HTR-8/SVneo (cell line): Measurements from ENCODE around the gene ZNF524.

Source experiments
- DNase-seq: peaks from one replicate; pipeline ENCODE4 v3.0.0; 2011; ENCODE audit warnings: low spot score, mixed read lengths; ENCODE audit not compliant: insufficient read length
- FAIRE-seq: peaks from 2 replicates; lab custom pipeline; 2011; peaks lifted over from hg19 to GRCh38; lab: Jason Lieb, UNC

Gene ZNF524

DNA sequence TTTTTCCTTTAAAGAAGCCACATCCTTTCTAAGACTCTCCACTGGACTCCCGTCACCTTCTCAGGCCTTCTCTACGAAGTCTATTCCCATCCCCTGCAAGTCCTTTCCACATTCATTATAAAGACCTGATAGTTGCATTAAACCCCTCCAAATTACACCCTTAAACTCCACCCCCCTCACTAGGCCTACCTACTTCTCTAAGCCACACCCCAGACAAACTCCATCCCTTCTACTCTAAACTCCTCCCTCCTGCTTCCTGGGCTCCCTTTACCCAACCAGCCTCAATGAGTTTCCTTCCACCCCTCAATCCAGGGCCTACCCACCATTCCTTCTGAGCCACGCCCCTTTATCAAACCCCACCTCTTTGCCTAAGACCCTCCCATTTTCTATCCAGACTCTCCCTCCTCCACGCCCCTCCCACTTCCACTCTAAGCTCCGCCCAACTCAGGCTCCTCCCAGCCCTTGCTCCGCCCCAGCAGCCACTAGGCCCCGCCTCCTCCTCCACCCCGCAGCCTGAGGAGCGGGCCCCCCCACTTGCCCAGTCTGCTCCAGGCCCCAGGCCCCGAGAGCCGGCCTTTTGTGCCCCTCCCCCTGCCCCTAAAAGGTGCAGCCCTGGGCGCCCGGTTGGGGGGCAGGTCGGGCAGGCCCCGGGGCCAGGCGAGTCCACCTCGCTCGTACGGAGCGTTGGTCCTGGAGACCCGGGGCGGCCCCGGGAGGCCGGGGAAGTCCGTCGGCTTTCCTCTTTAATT, 1.2 kb upstream of the ZNF524 start:
- peak; percentile 79 for DNase-seq
- peak; percentile 59 for FAIRE-seq

DNA sequence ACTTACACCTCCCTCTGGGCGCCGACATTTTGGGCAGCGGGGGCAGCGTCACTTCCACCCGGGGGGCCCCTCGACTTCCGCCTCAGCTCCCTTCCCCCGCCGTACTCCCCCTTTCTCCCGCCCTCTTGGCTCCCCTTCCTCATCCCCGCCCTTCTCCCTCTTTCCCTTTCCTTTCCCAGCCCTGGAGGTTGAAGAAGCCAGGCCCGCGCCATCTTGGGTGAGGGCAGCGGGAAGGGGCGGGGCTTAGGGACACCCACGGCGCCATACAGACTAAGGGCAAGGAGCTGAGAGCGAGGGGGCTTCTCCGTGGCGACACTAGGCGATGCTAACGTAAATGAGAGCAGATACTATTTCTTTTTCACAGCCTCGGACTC, 633 bp upstream of the ZNF524 start, which contains the start of gene FIZ1:
Gene FIZ1 (minus strand): TSS at position 50 of the 374 bp plus-strand sequence. CDS start 1,652 bp downstream, outside the sequence.
- DNase-seq (peak; percentile 86), FAIRE-seq (peak; percentile 31)

DNA sequence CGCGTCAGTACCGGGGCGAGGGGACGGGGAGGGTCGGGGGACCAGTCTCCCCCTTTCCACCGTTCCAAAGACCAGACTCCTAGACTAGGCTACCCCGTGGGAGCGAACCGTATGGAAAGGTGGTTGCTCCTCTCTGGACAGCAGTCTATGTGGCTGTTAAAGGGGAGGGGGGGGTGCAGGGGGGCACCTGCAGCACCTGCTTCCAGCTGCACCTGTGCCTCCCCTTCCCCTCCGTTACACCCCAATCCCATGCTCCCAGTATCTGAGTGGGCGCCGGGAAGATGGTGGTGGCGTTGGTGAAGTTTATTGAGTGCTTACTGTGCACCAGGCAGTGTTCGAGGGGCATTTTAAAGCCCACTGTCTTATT, 557 bp downstream of the ZNF524 start:
- no peak for FAIRE-seq
- no peak for DNase-seq

DNA sequence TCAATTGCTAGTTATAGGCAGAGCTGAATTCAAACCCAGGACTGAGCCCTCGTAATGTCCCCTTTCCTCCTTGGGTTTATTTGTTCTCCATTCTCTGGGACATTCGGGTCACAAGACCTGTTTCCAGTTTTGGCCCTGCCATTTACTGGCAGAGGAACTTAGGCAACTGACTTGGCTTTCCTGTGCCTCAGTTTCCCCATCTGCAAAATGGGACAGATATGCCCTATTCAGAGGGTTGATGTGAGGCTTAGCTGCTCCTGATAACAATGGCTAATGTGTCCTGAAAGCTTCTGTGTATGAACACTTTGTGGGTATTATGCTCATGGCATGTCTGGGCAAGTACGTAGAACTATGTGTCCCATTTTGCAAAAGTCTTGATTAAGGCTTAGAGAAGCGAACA, 996 bp downstream of the ZNF524 start:
- no peak for DNase-seq
- no peak for FAIRE-seq

DNA sequence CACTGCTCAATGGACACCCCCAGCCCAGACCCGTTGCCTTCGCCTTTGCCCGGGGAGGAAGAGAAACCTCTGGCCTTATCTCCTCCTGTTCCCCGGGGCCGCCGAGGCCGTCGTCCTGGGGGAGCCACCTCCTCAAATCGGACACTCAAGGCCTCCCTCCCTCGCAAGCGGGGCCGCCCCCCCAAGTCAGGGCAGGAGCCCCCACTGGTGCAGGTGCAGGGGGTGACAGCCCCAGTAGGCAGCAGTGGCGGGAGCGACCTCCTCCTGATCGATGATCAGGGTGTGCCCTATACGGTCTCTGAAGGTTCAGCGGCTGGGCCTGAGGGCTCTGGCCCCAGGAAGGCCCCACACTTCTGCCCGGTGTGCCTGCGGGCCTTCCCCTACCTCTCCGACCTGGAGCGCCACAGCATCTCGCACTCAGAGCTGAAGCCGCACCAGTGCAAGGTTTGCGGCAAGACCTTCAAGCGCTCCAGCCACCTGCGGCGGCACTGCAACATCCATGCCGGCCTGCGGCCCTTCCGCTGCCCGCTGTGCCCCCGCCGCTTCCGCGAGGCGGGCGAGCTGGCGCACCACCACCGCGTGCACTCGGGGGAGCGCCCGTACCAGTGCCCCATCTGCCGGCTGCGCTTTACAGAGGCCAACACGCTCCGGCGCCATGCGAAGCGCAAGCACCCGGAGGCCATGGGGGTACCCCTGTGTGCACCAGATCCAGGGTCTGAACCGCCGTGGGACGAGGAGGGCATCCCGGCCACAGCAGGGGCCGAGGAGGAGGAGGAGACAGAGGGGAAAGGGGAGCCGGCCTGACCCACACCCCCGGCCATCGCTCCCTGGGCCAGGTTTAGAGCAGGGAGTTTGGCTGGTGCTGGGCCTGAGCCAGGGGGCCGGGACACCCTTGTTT, 2.3 kb downstream of the ZNF524 start:
- DNase-seq (no peak), FAIRE-seq (no peak)

DNA sequence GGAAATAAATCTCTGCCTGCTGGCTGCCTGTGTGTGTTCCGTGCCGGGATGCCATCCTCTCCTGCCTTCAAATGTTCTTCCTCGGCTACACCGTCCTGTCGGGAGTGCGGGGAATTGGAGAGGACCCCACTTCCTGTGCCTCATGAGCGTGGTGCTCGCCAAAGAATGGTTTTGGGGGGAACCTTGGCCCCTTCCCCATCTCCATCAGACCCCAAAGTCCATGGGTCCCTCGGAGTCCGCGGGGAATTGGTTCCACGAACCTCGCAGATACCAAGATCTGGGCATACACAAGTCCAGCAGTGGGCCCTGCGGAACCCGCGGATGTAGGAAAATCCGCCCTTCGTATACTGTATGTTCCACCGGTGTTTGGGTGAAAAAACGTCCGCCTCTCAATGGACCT, 3.0 kb downstream of the ZNF524 start:
- DNase-seq (no peak), FAIRE-seq (no peak)

DNA sequence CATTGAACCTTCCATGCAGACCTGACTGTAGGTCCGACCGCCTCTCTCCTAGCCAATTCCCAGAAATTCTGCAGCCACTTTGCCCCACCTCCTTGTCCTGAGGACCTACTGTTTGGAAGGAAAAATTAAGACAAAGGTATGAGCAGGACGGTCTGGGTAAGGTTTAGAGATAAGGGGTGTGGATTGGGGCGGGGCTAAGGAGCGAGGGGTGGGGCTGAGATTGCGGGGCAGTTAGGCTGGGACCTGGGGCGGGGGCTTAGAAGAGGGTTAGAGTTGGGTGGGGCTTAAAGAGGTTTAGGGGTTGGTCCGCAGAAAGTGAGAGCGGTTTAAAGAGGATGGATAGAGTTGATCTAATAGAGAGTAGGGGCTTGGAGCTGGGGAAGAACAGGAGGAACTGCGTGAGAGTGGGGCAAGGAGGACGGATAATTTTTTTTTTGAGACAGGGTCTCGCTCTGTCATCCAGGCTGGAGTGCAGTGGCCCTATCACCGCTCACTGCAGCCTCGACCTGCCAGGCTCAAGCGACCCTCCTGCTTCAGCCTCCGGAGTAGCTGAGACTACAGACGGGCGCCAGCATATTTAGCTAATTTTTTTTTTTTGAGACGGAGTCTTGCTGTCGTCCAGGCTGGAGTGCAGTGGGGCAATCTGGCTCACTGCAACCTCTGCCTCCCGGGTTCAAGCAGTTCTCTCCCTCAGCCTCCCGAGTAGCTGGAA, 3.6 kb downstream of the ZNF524 start:
- no peak for FAIRE-seq
- DNase-seq: no peak

DNA sequence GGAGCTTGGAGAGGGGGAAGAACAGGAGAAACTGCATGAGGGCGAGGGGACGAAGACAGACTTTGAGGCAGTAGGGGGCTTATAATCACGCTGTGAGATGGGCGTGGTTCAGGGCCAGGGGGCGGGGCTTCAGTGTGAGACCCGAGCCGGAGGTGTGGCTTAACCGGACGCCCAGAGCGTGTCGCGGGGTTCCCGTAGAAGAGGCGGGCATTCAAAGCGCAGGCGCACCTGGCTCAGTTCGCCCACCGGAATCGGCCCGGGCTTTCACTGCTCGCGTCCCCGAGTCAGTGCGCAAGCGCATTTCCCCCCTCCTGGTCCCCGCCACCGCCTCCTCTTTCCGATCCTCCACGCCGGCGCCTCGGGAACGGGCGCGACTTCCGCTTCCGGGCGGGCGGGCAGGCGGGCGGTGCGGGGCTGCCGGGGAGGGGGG, 5.1 kb downstream of the ZNF524 start:
- FAIRE-seq (peak; percentile 80), DNase-seq (peak; percentile 93)

DNA sequence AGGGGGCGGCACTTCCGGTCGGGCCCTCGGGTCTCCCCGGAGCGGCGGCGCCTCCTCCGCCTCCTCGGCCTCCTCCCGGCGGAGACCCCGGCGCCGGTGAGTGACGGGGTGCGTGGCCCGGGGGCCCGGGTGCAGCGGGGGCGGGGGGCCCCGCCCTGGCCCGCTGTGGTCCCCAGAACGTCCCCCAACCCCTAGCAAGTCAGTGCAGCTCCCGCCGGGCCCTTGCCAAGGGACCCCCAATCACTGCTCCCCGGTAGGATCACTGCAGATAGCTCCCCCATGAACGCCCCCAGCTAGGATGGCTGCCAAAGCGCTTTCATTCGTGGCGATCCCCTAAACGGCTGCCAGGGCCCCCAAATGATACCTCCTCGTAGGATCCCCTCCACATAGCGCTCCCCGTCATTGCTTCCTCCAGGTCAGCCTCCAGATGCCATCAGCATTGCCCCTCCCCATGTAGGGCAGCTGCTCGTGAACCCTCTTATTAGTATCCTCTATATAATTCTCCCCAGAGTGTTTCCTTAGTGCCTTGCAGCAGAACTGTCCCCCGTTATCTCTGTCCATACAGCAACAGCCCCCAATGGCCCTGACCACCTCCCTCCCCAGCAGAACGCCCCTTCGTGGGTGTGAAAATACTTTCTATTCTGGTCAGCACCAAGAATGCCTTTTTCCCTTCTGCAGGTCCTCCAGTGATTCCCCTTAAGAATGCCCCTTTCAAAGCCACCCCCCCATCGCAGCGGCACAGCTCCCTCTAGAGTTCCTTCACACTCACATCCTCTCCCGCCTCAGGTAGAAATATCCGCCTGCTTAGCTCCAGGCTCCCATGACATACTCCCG, 5.8 kb downstream of the ZNF524 start, which contains the start of gene ZNF865:
Gene ZNF865 (plus strand): TSS at position 11 of the 834 bp plus-strand sequence. CDS start 7,972 bp downstream, outside the sequence.
- DNase-seq (peak; percentile 68), FAIRE-seq (peak; percentile 89)

DNA sequence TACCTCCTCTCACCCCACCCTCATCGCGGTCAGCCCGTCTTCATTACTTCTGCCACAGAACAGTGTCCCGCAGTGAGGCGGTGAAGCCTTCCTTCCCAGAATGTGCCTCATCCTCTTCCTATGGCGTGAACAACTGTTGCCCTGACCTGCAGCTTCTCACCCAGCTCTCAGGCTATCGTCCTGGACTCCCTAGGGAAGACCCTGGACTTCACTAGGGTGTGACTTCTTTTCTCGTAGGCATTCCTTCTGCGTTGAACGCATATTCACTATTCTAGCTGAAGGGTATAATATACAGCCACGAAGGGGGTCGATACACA, 6.3 kb downstream of the ZNF524 start:
- no peak for DNase-seq
- no peak for FAIRE-seq

DNA sequence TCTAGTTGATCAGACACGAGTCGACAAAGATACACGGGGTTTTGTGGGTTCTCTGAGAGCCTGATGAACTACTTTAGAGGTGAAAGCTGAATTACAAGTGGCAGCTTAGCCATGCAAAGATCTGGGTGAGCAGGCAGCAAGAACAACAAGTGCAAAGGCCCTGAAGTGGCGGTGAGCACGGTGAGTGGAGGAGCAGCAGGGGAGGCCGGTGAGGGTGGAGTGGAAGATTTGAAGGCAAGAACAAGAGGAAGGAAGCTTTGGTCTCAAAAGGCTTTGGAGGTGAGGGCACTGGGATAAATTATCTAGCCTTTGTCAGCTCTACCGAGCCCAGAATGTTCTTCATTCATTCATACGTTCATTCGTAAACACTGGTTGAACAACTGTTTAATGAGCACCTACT, 6.7 kb downstream of the ZNF524 start:
- FAIRE-seq: no peak

DNA sequence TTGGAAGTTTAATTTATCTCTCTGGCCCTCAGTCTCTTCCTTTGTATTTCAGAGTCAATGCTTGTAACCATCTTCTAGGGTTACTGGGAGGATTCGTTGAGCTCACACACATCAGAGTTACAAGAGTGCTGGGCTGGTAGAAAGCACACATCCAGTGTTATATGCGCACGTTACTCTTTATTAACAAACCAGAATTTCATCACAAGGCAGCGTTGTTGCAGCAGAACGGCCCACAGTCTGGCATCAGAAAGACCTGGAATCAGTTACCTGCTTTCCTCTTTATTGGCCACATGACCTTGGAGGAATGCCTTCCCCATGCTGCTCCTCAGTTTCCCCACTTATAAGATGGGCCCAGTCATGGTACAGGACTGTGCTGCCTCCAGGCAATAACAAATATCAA, 9.2 kb downstream of the ZNF524 start:
- FAIRE-seq: no peak
- DNase-seq: no peak

More for the DNA sequence above, 6.7 kb downstream of the ZNF524 start:
- no peak for DNase-seq

DNA sequence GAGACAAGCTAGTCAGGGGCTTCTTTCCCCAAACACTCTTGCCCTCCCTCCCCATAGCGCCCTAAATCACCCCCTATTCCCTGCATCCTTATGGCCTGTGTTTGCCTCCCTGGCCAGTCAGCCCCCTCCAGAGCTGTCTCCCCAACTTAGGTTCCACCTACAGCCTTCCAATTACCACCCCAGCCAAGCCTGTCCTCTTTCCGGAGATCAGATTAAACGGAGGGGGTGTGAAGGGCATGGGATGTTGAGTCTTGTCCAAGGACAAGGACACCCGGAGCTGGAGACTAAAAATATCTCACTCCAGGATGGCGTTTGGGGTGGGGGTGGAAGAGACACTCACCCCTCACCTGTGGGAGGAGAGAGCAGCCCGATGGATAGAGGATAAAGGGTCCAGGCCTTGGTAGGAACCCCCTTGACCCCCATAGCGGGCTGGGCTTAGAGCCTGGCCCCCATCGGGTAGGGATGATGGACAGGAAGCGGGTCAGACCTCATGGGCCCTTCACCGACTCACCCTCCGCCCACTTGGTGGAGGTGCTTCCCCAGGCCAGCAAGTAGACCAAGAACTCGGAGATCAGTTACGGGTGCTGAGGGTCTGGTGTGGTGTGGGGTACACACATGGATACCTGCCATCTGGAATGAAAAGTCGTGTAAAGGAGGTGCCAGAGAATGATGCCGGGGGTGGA, 11.4 kb downstream of the ZNF524 start:
- FAIRE-seq (no peak), DNase-seq (no peak)

DNA sequence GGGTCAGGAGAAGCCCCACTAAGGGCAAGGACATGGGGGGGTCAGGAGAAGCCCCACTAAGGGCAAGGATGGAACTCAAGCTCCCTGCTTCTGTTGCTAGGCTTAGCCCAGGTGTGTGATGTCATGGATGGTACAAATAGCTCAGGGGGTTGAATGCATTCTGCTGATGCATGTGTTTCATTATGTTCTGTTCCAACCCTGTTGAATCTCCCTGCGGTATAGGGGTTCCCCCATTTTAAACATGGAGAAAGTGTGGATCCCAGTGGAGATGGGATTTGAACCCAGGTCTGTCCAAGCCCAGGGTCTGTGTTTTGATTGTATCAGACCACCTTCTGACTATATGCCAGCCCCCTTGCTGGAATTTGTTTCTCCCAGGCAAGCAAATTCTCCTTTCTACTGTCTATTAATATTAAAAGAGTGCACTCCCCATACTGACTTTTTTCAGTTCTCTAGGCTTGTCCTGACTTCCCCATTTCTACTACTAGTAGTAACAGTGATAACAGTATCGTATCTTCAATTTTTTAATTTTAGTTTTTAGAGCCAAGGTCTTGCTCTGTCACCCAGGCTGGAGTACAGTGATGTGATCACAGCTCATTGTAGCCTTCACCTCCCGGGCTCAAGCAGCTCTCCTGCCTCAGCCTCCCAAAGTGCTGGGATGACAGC, 12.0 kb downstream of the ZNF524 start:
- FAIRE-seq (no peak), DNase-seq (no peak)

DNA sequence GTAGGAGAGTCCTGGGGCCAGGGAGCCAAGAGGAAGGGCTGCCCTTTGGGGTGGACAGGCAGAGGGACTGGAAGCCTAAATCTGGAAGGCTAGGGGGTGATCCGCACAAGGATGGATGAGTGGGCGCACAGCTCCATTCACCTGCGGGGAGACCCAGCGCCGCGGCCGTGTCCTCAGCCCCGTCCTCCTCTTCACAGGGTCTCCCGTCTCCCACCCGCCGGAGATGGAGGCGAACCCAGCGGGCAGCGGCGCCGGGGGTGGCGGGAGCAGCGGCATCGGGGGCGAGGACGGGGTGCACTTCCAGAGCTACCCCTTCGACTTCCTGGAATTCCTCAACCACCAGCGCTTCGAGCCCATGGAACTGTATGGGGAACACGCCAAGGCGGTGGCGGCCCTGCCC, 13.3 kb downstream of the ZNF524 start:
- DNase-seq (no peak), FAIRE-seq (no peak)

DNA sequence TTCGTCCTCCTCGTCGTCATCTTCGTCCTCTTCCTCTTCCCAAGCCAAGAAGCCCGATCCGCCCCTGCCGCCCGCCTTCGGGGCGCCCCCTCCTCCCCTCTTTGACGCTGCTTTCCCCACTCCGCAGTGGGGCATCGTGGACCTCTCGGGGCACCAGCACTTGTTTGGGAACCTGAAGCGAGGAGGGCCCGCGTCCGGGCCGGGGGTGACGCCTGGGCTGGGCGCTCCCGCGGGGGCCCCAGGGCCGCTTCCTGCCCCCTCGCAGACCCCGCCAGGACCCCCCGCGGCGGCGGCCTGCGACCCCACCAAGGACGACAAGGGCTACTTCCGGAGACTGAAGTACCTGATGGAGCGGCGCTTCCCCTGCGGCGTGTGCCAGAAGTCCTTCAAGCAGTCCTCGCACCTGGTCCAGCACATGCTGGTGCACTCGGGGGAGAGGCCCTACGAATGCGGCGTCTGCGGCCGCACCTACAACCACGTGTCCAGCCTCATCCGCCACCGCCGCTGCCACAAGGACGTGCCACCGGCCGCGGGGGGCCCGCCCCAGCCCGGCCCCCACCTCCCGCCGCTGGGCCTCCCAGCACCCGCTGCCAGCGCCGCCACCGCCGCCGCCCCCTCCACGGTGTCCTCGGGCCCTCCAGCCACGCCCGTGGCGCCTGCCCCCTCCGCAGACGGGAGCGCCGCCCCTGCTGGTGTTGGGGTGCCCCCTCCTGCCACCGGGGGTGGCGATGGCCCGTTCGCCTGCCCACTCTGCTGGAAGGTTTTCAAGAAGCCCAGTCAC, 14.0 kb downstream of the ZNF524 start:
- FAIRE-seq: no peak
- no peak for DNase-seq

DNA sequence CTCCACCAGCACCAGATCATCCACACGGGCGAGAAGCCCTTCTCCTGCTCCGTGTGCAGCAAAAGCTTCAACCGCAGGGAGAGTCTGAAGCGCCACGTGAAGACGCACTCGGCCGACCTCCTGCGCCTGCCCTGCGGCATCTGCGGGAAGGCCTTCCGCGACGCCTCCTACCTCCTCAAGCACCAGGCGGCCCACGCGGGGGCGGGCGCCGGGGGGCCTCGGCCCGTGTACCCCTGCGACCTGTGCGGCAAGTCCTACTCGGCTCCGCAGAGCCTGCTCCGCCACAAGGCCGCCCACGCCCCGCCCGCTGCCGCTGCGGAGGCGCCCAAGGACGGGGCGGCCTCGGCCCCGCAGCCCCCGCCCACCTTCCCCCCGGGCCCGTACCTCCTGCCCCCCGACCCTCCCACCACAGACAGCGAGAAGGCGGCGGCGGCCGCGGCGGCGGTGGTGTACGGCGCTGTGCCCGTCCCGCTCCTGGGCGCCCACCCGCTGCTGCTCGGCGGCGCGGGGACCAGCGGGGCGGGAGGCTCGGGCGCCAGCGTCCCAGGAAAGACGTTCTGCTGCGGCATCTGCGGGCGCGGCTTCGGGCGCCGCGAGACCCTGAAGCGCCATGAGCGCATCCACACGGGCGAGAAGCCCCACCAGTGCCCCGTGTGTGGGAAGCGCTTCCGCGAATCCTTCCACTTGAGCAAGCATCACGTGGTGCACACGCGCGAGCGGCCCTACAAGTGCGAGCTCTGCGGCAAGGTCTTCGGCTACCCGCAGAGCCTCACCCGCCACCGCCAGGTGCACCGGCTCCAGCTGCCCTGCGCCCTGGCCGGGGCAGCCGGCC, 14.8 kb downstream of the ZNF524 start:
- FAIRE-seq (no peak), DNase-seq (no peak)
